C1 segment of cervical spinal cord (tissue), 14 donors: ENCODE measurements around the gene CPB2.

Experiments used
- DNase-seq, 14 donors: peaks; one replicate each; lab custom pipeline; 2025; lab: John Stamatoyannopoulos, UW

CPB2 gene

GRCh38 chr13:46126552-46127357 lies 21.9 kb upstream of the CPB2 start:
- peak in 11 of 14 donors; percentile 14 to 64 (median 49) for DNase-seq

- DNase-seq = no peak
Measured at GRCh38 chr13:46126056-46126455, 21.2 kb upstream of the CPB2 start.

GRCh38 chr13:46124967-46125933 lies 20.4 kb upstream of the CPB2 start:
- no peak for DNase-seq

GRCh38 chr13:46124531-46124966 lies 19.7 kb upstream of the CPB2 start:
- DNase-seq = peak in 1 of 14 donors; percentile 25

- DNase-seq = no peak
Measured at GRCh38 chr13:46122304-46122703, 17.5 kb upstream of the CPB2 start.

- DNase-seq = peak in 1 of 14 donors; percentile 35
Measured at GRCh38 chr13:46121597-46122163, 16.8 kb upstream of the CPB2 start.

- no peak for DNase-seq
Measured at GRCh38 chr13:46121033-46121432, 16.2 kb upstream of the CPB2 start.

GRCh38 chr13:46119883-46120614 lies 15.2 kb upstream of the CPB2 start:
- DNase-seq = no peak

GRCh38 chr13:46116653-46117502 lies 12.0 kb upstream of the CPB2 start:
- no peak for DNase-seq

- no peak for DNase-seq
Measured at GRCh38 chr13:46114613-46115012, 9.8 kb upstream of the CPB2 start.

- no peak for DNase-seq
Measured at GRCh38 chr13:46113596-46113995, 8.8 kb upstream of the CPB2 start.

GRCh38 chr13:46111151-46111550 lies 6.3 kb upstream of the CPB2 start:
- no peak for DNase-seq

GRCh38 chr13:46109451-46109850 lies 4.6 kb upstream of the CPB2 start:
- no peak for DNase-seq

GRCh38 chr13:46106839-46107371 lies 2.1 kb upstream of the CPB2 start:
- no peak for DNase-seq

- no peak for DNase-seq
Measured at GRCh38 chr13:46103037-46103436, 1.8 kb downstream of the CPB2 start.

GRCh38 chr13:46102255-46102605 lies 2.6 kb downstream of the CPB2 start:
- no peak for DNase-seq

GRCh38 chr13:46101484-46102254 lies 3.2 kb downstream of the CPB2 start:
- DNase-seq = peak in 1 of 14 donors; percentile 36

GRCh38 chr13:46101002-46101401 lies 3.8 kb downstream of the CPB2 start:
- DNase-seq = no peak

GRCh38 chr13:46100191-46100815 lies 4.5 kb downstream of the CPB2 start:
- DNase-seq = no peak
